ENCODE data around the gene WHRN.

- TF ChIP-seq POLR2A (IDR thresholded peaks at IDR 0.05) (no peak), POLR2AphosphoS5 (IDR thresholded peaks at IDR 0.05) (no peak), EP300 (IDR thresholded peaks at IDR 0.05) (no peak)
- TF ChIP-seq, protein P1, sequence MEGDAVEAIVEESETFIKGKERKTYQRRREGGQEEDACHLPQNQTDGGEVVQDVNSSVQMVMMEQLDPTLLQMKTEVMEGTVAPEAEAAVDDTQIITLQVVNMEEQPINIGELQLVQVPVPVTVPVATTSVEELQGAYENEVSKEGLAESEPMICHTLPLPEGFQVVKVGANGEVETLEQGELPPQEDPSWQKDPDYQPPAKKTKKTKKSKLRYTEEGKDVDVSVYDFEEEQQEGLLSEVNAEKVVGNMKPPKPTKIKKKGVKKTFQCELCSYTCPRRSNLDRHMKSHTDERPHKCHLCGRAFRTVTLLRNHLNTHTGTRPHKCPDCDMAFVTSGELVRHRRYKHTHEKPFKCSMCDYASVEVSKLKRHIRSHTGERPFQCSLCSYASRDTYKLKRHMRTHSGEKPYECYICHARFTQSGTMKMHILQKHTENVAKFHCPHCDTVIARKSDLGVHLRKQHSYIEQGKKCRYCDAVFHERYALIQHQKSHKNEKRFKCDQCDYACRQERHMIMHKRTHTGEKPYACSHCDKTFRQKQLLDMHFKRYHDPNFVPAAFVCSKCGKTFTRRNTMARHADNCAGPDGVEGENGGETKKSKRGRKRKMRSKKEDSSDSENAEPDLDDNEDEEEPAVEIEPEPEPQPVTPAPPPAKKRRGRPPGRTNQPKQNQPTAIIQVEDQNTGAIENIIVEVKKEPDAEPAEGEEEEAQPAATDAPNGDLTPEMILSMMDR (IDR thresholded peaks at IDR 0.05): no peak
Observed at GRCh38 chr9:114394523-114395333, 110.5 kb downstream of the WHRN start.

Measured in gastroesophageal sphincter (tissue), 3 donors.